DND-41 (cell line): ENCODE measurements around the gene NRGN.

Experiments
- EZH2 ChIP-seq: IDR thresholded peaks from 3 replicates; pipeline ENCODE4 v1.6.1; 2012; ENCODE audit warnings: borderline replicate concordance, low read depth, mild to moderate bottlenecking, moderate library complexity, low read length, inconsistent platforms; ENCODE audit not compliant: severe bottlenecking
- TF ChIP-seq, protein P1 (sequence below): IDR thresholded peaks from 2 replicates; pipeline ENCODE4 v1.5.1; 2012; ENCODE audit warnings: borderline replicate concordance, low read length, moderate library complexity, mild to moderate bottlenecking; ENCODE audit not compliant: poor library complexity, severe bottlenecking; ENCODE audit errors: extremely low read depth

DNA sequence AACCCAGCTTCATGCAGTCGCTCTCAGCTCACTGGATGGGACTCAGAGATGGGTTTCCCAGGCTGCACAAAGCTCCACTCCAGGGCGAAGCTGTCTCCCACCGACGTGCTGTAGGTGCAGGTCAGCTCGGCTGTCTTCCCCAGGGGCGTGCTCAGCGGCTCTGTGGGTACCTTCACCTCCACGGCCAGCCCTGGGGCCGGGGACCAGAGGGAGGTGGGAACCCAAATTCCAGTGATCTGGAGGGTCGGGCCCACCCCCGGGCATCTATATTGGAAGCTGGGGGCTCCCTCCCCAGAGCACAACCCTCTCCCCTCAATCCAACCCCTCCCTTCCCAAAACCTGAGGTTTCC lies 11.6 kb downstream of the NRGN start:
- TF ChIP-seq, protein P1, sequence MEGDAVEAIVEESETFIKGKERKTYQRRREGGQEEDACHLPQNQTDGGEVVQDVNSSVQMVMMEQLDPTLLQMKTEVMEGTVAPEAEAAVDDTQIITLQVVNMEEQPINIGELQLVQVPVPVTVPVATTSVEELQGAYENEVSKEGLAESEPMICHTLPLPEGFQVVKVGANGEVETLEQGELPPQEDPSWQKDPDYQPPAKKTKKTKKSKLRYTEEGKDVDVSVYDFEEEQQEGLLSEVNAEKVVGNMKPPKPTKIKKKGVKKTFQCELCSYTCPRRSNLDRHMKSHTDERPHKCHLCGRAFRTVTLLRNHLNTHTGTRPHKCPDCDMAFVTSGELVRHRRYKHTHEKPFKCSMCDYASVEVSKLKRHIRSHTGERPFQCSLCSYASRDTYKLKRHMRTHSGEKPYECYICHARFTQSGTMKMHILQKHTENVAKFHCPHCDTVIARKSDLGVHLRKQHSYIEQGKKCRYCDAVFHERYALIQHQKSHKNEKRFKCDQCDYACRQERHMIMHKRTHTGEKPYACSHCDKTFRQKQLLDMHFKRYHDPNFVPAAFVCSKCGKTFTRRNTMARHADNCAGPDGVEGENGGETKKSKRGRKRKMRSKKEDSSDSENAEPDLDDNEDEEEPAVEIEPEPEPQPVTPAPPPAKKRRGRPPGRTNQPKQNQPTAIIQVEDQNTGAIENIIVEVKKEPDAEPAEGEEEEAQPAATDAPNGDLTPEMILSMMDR = no peak
- TF ChIP-seq EZH2 = no peak
